Adrenal gland (tissue), 5 donors: ENCODE measurements around the gene CASP9.

Source experiments
- POLR2A ChIP-seq, 2 donors: fragments of 450-650 bp; IDR thresholded peaks; one replicate each; pipeline ENCODE4 v1.6.1; 2017; ENCODE audit warnings: antibody characterized with exemption in 2 of 2, mild to moderate bottlenecking in 2 of 2, moderate library complexity in 1 of 2
- TF ChIP-seq, protein P1 (sequence below), 6 experiments: fragments of 450-650 bp in 4 of 6; fragments of 200-600 bp in 2 of 6; sonication (generic) in 1 of 6; IDR thresholded peaks; 1 replicate in 5 of 6; 2 replicates in 1 of 6; pipeline versions ENCODE4 v1.5.1 to v1.8.0; 2016 to 2021; ENCODE audit warnings: antibody characterized with exemption in 6 of 6, mild to moderate bottlenecking in 2 of 6, moderate library complexity in 1 of 6
- donor health status: DM: no; HTN: no; CAD: no.

DNA sequence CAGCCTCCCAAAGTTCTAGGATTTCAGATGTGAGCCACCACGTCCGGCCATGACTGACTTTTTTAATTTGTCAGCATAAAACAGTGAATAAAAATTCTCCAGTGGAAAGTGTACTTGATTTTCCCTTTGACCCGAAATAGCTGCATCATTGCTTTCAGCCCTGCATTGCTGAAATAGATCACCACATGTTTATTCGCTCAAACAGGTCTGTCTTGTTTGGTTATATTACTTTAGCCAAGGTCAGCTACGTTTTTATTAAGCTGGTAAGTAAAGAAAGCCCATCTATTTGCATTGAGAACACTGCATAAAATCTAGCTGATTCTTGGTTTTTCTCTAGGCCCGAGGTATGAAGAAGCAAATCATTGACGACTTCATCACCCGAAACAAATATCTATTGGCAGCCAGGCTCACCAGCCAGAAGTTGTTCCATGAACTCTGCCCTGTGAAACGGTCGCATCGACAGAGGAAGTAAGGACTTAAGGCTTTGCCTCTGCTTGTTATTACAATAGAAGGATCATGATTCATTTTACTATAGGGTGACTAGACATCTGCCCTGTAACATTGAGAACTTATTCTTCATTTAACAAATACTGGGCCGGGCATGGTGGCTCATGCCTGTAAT lies 35.3 kb upstream of the CASP9 start:
- TF ChIP-seq, protein P1, sequence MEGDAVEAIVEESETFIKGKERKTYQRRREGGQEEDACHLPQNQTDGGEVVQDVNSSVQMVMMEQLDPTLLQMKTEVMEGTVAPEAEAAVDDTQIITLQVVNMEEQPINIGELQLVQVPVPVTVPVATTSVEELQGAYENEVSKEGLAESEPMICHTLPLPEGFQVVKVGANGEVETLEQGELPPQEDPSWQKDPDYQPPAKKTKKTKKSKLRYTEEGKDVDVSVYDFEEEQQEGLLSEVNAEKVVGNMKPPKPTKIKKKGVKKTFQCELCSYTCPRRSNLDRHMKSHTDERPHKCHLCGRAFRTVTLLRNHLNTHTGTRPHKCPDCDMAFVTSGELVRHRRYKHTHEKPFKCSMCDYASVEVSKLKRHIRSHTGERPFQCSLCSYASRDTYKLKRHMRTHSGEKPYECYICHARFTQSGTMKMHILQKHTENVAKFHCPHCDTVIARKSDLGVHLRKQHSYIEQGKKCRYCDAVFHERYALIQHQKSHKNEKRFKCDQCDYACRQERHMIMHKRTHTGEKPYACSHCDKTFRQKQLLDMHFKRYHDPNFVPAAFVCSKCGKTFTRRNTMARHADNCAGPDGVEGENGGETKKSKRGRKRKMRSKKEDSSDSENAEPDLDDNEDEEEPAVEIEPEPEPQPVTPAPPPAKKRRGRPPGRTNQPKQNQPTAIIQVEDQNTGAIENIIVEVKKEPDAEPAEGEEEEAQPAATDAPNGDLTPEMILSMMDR (IDR thresholded peaks at IDR 0.05), result no peak
- no peak for TF ChIP-seq POLR2A (IDR thresholded peaks at IDR 0.05)
